Cortex of kidney (tissue), 1 donor: ENCODE data around the gene CEACAM20.
"Not testable (repeated sequence)": the region's sequence is repeated elsewhere in the genome, so short reads cannot be mapped to it uniquely, and the experiment has no call there.

Experiments used
- DNase-seq: peaks from one replicate; lab custom pipeline; 2025; lab: John Stamatoyannopoulos, UW

The CEACAM20 gene

DNA sequence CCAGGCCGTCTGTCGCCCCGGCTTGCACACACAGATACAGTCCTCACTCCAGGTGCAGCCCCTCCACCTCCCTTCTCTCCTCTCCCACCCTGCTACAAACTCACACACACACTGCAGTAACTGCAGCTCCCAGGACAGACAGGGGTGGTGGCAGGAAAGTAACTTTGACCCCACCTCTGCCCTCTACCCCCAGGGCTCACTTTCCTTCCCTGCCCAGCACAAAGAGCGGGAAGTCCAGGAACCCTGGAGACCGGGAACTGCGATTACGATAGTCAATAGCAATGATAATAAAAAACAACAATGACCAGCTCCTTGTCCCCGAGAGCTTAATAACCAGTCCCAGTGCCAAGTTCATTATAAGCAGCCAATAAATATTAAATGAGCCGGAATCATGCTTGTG lies at the start of gene CEACAM20:
Gene CEACAM20 (minus strand): TSS at position 140 of the 400 bp plus-strand sequence. CDS start 166 bp downstream, outside the sequence.
- DNase-seq, result no peak

GRCh38 chr19:44577566-44577874 lies 48.0 kb upstream of the CEACAM20 start:
- DNase-seq, result no peak

DNA sequence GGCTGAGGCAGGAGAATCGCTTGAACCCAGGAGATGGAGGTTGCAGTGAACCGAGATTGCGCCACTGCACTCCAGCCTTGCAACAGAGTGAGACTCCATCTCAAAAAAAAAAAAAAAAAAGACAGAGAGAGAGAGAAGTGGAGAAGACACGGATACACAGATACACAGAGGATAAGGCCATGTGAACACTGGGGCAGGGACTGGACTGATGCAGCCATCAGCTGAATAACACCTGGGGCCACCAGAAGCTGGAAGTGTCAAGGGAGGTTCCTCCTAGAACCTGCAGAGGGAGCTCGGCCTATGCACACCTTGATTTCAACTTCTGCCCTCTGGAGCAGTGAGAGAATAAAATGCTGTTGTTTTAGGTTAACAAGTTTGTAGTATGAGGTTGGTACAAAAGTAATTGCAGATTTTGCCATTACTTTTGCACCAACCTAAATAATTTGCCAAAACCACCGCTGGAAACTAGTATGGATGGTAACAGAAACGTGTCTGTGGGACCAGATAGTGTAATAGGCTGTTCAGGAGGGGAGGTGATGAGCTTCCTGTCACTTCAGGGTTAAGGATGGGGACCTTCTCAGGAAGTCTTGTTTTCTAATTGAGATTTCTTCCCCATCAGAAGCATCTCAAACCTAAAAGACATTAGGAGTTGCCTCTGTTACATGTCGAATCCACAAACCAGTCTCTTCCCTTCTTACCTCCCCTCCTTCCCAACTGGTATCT lies 47.5 kb upstream of the CEACAM20 start:
- DNase-seq, result no peak

- DNase-seq, result no peak
Measured at GRCh38 chr19:44575116-44575700, 45.7 kb upstream of the CEACAM20 start.

GRCh38 chr19:44574186-44574950 lies 44.9 kb upstream of the CEACAM20 start:
- no peak for DNase-seq

GRCh38 chr19:44573627-44574026 lies 44.2 kb upstream of the CEACAM20 start:
- no peak for DNase-seq

DNA sequence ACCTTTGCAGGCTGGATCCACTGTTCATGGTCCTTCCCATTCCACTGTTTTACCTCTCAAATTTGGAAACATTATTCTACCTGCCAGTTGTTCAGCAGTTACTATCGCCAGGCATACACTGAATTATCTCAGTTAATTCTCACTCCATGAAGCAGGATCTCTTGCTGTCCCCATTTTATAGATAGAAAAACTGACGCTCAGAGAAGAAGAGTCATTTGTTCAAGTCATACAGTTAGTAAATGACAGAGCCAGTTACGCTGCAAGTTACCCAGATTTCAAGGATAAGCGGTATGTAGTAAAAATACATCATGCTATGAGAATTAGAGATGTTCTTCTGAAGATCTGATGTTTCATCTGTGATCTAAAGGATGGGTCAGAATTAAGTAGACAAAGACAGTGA lies 43.7 kb upstream of the CEACAM20 start:
- no peak for DNase-seq

GRCh38 chr19:44572581-44572900 lies 43.1 kb upstream of the CEACAM20 start:
- DNase-seq, result no peak

DNA sequence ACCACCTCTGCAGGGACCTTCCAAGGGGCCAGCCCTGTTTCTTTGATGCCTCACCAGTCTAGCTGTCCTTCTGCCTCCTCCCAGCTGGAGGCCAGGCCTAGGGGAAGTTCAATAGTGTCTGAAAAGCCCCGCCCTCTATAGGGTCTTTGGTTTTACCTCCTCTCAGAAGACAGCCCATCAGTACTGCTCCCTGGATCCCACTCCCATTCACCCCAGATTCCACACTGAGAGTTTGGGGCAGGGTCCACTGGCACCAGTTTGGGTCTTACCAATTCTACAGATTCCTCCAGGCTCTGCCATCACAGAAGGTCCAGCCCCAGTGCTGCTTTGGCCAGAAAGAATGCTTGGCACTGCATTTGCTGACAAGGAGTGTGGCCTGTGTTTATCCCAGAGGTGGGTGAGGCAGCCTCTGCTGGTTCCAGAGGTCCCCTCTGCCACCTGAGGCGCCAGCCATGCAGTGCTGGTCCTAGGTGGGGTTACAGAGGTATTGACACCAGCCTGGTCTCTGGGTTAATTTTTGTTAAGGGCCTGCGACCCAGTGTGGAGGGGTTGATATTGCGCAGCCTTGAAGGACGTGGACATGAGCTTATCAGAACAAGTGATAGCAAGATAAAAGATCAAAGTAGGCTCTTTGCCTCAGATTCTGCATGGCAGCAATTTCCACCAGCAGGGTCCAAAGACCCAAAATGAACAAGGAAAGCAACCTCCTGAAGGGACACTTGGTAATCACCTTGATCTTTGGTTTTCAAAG lies 42.5 kb upstream of the CEACAM20 start:
- DNase-seq, result no peak

DNA sequence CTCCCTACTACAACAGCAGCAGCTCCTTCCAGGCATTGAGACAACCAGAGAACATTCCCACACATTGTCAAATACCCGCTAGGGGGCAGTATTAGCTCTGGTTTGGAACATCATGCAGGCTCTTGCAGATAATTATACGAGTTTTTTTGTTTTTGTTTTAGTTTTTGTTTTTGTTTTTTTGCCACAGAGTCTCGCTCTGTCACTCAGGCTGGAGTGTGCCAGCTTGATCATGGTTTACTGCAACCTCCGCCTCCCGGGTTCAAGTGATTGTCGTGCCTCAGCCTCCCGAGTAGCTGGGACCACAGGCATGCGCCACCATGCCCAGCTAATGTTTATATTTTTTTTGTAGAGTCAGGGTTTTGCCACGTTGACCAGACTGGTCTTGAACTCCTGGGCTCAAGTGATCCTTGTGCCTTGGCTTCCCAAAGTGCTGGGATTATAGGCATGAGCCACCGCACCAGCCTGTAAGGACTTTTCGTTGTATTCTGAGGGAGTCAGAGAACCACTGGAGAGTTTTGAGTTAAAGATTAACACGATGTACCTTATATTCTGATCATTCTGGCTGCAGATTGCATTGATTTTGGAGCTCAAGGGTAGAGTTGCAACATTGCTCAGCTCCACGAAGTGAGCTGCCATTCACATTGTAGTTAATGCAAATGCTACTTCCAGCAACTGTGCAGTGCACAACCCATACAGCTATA lies 41.7 kb upstream of the CEACAM20 start:
- DNase-seq, result no peak

DNA sequence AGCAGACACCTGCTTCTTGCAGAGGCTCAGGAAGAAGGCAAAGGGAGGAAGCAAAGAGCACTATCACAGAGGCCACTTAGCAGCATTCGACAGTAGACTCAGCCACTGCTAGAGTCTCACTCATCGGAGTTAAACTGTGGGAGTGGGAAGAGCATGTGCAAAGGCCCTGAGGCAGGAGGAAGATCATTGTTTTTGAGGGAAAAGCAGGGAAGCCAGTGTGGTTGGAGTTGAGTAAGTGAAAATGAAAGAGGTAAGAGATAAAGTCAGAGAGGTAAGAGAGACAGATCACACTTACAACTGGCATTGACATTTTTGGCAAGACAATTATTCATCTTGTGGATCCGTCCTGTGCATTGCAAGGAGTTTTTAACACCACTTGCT lies 41.1 kb upstream of the CEACAM20 start:
- no peak for DNase-seq

- no peak for DNase-seq
Measured at GRCh38 chr19:44567745-44568144, 38.3 kb upstream of the CEACAM20 start.

DNA sequence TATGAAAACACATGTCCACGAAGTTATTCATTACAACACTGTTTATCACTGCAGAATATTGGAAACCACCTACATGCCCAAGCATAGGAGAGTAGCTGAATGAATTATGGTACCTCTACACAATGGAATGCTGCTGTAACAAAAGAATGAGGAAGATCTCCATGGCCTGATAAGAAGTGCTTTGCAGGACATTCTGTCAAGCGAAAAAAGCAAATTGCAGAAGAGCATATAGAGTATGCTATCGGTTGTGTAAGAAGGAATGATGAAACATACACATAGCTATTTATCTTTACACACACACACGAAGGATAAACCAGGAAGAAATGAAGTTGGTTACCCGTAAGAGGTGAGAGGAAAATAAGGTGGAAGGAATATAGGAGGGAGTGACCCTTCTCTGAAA lies 37.5 kb upstream of the CEACAM20 start:
- DNase-seq, result no peak

DNA sequence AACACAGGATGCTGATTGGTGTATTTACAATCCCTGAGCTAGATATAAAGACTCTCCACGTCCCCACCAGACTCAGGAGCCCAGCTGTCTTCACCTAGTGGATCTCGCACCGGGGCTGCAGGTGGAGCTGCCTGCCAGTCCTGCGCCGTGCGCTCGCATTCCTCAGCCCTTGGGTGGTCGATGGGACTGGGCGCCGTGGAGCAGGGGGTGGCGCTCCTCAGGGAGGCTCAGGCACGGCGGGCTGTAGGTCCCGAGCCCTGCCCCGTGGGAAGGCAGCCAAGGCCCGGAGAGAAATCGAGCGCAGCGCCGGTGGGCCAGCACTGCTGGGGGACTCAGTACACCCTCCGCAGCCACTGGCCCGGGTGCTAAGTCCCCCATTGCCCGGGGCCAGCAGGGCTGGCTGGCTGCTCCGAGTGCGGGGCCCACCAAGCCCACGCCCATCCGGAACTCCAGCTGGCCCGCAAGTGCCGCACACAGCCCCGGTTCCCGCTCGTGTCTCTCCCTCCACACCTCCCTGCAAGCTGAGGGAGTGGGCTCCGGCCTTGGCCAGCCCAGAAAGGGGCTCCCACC lies 33.7 kb upstream of the CEACAM20 start:
- not testable (repeated sequence) for DNase-seq

GRCh38 chr19:44557933-44558332 lies 28.5 kb upstream of the CEACAM20 start:
- DNase-seq, result no peak

DNA sequence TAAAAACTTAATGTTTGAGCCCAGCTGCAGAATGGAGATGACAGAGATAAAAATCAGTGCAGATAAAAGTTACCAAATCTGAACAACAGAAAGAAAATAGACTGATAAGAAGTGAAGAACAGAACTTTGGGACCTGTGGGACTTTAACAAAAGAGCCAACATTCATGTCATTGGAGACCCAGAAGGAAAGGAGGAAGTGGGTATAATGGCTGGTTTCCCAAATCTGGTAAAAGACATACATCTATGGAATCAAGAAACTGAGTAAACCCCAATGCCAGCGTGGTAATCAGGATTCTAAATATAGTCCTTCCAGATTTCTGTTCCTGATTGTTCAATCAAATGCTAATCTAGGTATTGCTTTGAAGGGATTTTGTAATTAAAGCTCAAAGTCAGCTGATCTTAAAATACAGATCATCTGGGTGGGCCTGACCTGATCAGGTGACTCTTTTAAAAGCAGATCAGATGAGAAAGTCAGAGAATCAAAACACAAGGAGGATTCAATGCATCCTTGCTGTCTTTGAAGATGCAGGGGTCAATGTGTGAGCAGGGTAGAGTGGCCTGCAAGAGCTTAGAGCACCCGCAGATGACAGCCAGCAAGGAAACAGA lies 25.3 kb upstream of the CEACAM20 start:
- DNase-seq, result no peak

- no peak for DNase-seq
Measured at GRCh38 chr19:44553478-44554171, 24.1 kb upstream of the CEACAM20 start.

DNA sequence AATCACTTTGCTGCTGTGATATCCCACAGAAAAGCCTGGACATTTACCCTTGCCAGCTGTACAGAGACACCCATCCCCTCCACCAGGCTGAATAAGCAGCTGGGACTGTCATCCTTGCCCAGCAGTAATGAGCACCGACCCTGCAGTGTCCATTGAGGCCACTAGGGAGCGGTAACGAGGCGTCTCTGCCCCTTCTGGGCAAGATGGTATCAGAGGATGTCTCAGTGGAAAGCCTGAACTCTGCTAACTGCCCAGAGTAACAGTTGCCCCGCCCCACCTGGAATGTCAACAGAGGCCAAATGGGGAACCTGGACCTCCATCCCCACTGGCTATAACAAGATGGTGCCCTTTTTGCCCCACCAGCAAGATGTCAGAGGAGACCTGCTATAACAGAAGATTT lies 22.8 kb upstream of the CEACAM20 start:
- DNase-seq, result no peak

DNA sequence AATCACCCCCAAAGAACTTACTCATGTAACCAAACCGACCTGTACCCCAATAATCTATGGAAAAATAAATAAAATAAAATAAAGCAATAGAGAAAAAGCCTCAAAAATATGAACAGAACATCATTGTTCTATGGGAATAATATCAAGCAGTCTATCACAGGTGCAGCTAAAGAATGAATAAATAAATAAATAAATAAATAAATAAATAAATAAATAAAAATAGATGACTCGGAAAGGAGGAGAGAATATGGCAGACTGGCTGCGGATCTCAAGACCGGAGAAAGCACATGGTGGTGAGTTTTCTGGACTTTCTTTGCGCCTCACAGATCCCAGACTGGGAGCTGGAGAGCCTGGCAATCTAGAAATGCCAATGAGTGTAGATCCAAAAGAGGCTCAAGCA lies 22.4 kb upstream of the CEACAM20 start:
- DNase-seq, result no peak

DNA sequence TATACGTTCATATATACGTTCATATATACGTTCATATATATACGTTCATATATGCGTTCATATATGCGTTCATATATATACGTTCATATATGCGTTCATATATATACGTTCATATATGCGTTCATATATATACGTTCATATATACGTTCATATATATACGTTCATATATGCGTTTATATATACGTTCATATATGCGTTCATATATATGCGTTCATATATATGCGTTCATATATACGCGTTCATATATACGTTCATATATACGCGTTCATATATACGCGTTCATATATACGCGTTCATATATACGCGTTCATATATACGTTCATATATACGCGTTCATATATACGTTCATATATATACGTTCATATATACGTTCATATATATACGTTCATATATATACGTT lies 21.5 kb upstream of the CEACAM20 start:
- not testable (repeated sequence) for DNase-seq

- DNase-seq, result no peak
Measured at GRCh38 chr19:44549507-44549906, 20.0 kb upstream of the CEACAM20 start.
